Effector memory CD4-positive, alpha-beta T cell (primary cell): ENCODE measurements around the gene USH2A.

ENCODE experiments used
- DNase-seq, 3 donors: peaks; one replicate each; pipeline ENCODE4 v3.0.0-alpha.2; 2020
- H3K27ac ChIP-seq: 2 replicates; pipeline ENCODE4 v1.7.0; 2013; ENCODE audit warnings: mild to moderate bottlenecking, low read length, moderate library complexity; ENCODE audit not compliant: insufficient read depth, poor library complexity, severe bottlenecking
- H3K27me3 ChIP-seq: replicated peaks from 2 replicates; pipeline ENCODE4 v1.7.0; 2013; ENCODE audit warnings: mild to moderate bottlenecking, low read length; ENCODE audit not compliant: insufficient read depth, control insufficient read depth, poor library complexity, severe bottlenecking
- H3K36me3 ChIP-seq: 2 replicates; pipeline ENCODE4 v1.7.0; 2013; ENCODE audit warnings: mild to moderate bottlenecking, low read length, moderate library complexity; ENCODE audit not compliant: control insufficient read depth, insufficient read depth
- H3K4me1 ChIP-seq: 2 replicates; pipeline ENCODE4 v1.7.0; 2013; ENCODE audit warnings: low read length, mild to moderate bottlenecking; ENCODE audit not compliant: control insufficient read depth, insufficient read depth, poor library complexity, severe bottlenecking
- H3K4me3 ChIP-seq: 2 replicates; pipeline ENCODE4 v1.7.0; 2013; ENCODE audit warnings: low read length, low read depth, mild to moderate bottlenecking; ENCODE audit not compliant: insufficient read depth, poor library complexity, severe bottlenecking
- H3K9me3 ChIP-seq: 2 replicates; pipeline ENCODE4 v1.7.0; 2013; ENCODE audit warnings: mild to moderate bottlenecking, low read length, moderate library complexity; ENCODE audit not compliant: control insufficient read depth

Gene USH2A

DNA sequence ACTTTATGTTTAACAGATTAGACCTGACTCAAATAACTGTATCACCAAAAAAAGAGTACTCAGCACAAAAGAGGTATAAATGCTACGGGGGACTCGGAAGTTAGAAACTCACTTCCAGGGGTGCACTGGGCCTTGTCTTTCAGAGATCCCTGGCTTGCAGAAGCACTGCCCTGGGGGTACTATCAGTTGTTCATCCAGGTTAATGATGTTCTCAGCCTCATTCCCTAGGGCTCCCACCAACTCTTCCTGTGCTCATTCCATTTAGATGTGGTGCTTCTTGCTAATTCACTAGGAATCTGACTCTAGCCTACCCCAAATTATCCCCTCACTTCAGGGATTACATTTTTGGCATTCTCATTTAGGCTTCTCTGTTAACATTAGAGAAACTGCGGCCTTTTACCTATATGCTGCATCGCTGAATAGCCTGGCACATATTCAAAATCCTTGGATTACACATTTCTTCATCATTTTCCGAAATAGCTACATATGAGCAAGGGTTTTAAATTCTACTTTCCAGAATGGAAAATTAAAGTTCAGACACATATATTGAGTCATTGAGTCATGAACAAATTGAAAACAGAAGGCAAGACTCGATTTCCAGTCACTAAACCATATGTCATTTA, 517.6 kb downstream of the USH2A start:
- Histone ChIP-seq H3K27me3 (no peaks in the 10 kb centered on the region), H3K4me1 (no peaks in the 10 kb centered on the region), H3K4me3 (no peak overlapping the region), H3K9me3 (no peaks in the 10 kb centered on the region), H3K27ac (no peak overlapping the region), H3K36me3 (no peaks in the 10 kb centered on the region)
- DNase-seq = no peak

DNA sequence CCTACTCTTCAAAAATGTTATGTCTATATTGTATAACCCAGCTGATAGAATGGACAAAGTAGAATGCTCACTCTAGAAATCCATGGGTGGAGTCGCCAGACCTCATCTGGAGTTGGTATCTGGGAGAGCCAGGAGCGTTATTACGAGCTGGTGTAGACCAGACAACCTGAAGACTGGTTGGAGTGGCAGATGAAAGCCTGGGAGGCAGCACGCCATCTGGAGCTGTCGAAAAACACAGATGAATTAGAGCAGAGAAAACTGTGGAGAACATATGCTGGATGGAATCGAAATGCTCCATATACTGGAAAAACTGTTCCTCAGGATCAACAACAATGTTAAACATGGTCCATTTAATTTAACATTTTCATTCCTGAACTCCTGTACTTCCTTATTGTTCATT, 522.6 kb downstream of the USH2A start:
- no peak for DNase-seq
- Histone ChIP-seq H3K27ac (no peak overlapping the region), H3K9me3 (no peaks in the 10 kb centered on the region), H3K27me3 (no peaks in the 10 kb centered on the region), H3K4me1 (no peaks in the 10 kb centered on the region), H3K36me3 (no peaks in the 10 kb centered on the region), H3K4me3 (no peak overlapping the region)

DNA sequence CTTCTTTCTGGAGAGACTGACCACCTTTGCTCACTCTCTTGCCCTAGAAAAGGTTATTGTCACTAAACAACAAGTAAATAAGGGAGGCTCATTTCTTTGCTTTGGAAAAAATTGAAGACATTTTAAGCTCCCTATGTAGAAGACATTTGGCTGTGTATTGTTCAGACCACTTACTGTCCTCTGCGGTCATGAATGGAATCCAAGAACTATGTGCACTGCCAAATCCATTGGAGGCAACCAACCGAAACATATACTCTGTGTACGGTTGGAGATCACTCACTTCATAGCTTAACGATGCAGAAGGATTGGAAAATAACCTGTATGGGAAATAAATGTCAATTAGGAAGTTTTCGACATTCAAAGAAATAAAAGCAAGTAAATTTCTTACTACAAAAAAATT, 523.3 kb downstream of the USH2A start:
- H3K9me3 ChIP-seq = no peaks in the 10 kb centered on the region
- H3K36me3 ChIP-seq = no peaks in the 10 kb centered on the region
- H3K27me3 ChIP-seq = no peaks in the 10 kb centered on the region
- no peaks in the 10 kb centered on the region for H3K4me1 ChIP-seq
- H3K4me3 ChIP-seq = no peak overlapping the region
- H3K27ac ChIP-seq = no peak overlapping the region
- DNase-seq = no peak

DNA sequence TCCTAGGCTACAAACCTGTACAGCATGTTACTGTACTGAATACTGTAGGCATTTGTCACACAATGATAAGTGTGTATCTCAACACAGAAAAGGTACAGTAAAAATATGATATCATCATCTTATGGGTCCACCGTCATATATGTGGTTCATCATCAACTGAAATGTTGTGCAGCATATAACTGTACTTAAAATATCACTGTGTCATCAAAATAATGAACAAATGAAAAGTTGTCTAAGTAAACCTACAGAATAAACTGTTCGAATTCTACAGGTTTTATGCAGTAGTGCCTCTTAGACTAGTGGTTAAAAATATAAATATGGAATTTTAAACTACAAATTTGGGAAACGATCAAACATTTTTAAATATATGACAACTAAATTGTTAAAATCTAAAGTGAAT, 527.4 kb downstream of the USH2A start:
- Histone ChIP-seq H3K9me3 (no peaks in the 10 kb centered on the region), H3K4me1 (no peaks in the 10 kb centered on the region), H3K27ac (no peak overlapping the region), H3K4me3 (no peak overlapping the region), H3K36me3 (no peaks in the 10 kb centered on the region), H3K27me3 (no peaks in the 10 kb centered on the region)
- no peak for DNase-seq

DNA sequence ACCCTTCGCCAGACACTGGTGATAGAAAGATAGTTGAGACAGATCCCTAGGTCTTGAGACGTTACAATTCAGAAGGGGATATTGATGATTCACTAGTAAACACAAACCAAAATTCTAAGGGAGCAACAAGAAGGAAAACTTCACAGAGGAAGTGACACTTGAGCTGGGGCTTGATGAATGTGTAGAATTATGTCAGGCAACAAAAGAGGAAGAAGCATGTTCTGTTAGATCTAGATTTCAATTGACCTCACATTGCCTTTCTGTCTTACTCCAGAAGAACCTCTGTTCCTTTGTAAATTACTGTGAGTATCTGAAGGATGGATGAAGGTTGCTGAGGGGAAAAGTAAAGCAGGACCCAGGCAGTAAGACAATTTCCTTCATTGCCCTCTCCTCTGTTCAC, 528.0 kb downstream of the USH2A start:
- no peaks in the 10 kb centered on the region for H3K36me3 ChIP-seq
- no peak overlapping the region for H3K27ac ChIP-seq
- no peak for DNase-seq
- H3K9me3 ChIP-seq = no peaks in the 10 kb centered on the region
- H3K4me1 ChIP-seq = no peaks in the 10 kb centered on the region
- H3K4me3 ChIP-seq = no peak overlapping the region
- no peaks in the 10 kb centered on the region for H3K27me3 ChIP-seq

DNA sequence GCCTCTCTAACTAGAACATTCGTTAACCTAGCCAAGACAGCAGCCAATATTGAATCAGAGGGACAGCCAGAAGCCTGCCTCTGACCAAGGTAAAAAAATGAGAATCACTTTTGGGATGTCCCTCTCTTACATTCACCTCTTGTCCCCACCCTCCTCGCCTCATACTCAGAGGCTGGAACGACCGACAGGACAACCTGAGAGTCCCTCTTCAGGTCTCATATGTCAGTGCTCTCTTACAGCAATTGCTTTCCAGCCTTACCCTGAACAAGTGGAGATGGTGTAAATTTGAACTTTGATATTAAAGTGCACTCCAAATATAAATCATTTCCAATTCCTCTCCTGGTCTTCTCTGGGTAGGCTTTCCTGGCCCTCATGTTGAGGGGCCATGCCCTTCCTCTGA, 528.6 kb downstream of the USH2A start:
- Histone ChIP-seq H3K9me3 (no peaks in the 10 kb centered on the region), H3K4me1 (no peaks in the 10 kb centered on the region), H3K27me3 (no peaks in the 10 kb centered on the region), H3K36me3 (no peaks in the 10 kb centered on the region), H3K4me3 (no peak overlapping the region), H3K27ac (no peak overlapping the region)
- no peak for DNase-seq

DNA sequence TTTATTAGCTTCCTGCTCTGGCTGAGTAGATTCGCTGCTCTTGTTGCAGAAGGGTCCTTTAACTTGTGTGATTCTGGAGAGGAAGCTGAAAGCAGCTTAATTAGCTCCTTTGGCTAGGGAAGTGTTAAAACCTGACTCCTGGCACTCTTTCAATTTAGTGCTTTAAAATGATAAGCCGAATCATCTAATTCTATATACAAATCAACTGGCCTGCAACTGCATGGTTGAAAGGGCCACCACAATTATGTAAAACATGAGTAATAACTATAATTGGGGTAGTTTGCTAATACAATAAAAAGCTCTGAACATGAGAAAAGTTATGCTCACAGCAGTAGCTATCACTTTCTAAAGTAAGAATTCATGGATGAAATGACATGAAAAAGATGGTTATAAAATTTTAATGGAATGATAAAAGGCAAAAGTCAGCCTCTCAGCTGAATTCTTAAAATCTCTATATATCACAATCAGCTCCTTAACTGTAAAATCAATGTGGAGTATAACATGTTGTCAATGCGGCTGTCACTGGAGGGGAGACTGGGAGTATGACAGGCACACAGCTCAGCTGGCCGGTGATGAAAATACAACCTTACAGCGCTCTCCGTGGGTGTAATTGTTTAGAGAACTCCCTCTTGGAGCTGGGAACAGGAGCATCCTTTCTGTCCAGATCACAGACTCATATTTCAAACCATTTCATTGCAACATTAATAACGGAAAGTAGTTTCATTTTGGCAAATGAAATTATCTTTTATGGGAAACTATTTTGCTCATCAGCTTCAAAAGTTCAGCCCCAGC, 531.8 kb downstream of the USH2A start:
- Histone ChIP-seq H3K4me1 (no peaks in the 10 kb centered on the region), H3K27ac (no peak overlapping the region), H3K9me3 (no peaks in the 10 kb centered on the region), H3K36me3 (no peaks in the 10 kb centered on the region), H3K4me3 (no peak overlapping the region), H3K27me3 (no peaks in the 10 kb centered on the region)
- DNase-seq = no peak

DNA sequence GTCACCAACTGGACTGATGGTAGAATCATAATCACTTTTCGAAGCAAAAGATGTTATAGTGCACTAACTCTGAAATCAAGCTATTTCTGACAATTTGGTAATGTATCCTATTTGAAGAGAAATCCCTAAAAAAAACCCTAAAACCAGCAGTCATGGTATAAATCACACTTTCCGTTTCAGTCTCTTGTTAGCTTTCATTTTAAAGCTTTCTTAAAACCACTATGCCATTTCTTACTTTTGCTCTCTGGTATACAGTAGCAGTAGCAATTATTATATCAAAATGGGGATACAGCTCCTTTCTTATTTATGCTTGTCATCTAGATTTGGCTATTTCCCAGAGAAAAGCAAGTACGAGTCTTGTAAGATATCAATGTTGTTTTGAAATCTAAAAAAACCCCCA, 532.8 kb downstream of the USH2A start:
- Histone ChIP-seq H3K9me3 (no peaks in the 10 kb centered on the region), H3K4me1 (no peaks in the 10 kb centered on the region), H3K27ac (no peak overlapping the region), H3K4me3 (no peak overlapping the region), H3K36me3 (no peaks in the 10 kb centered on the region), H3K27me3 (no peaks in the 10 kb centered on the region)
- no peak for DNase-seq

DNA sequence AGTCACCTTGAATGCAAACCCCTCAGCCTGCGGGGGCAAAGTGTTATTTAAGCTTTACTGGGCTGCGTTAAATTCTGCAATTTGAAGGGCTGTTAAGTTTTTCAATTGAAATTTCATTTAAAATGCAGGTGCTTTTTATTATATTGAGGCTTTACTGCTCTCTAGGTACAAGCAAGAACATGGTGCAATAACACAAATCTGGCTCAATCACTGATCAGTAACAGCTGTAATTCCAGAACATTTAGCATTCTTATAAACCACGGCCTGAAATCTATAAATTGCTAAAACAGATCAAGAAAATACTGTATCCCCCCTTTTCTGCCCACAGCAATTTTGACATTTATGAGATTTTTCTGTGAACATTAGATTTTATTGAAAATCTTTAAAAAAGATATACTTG, 533.4 kb downstream of the USH2A start:
- no peaks in the 10 kb centered on the region for H3K9me3 ChIP-seq
- no peaks in the 10 kb centered on the region for H3K36me3 ChIP-seq
- no peaks in the 10 kb centered on the region for H3K4me1 ChIP-seq
- DNase-seq = no peak
- H3K27me3 ChIP-seq = no peaks in the 10 kb centered on the region
- H3K27ac ChIP-seq = no peak overlapping the region
- no peak overlapping the region for H3K4me3 ChIP-seq

DNA sequence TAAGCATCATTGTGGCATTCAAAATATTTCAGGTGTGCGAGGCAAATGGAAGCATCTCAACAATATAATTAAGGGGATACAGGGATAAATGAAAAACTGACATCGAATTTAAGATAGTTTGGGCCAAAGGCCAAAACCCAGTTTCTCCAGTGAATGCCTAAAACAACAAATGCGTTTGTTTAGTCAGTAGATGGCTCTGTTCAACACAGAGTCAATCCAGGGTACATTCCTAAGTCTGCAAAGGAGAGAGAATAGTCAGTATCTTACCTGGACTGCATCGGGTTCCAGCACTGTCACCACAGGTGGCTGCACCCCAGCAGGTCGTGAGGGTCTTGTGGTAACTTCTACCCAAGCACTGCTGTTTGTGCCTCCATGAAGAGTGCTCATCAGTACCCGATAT, 535.1 kb downstream of the USH2A start:
- H3K4me3 ChIP-seq = no peak overlapping the region
- no peak for DNase-seq
- no peak overlapping the region for H3K27ac ChIP-seq
- no peaks in the 10 kb centered on the region for H3K9me3 ChIP-seq
- H3K4me1 ChIP-seq = no peaks in the 10 kb centered on the region
- H3K36me3 ChIP-seq = no peaks in the 10 kb centered on the region
- no peaks in the 10 kb centered on the region for H3K27me3 ChIP-seq
